HepG2 (cell line): ENCODE measurements around the gene ANTKMT. TPM values are rescaled to one million over a fixed set of nuclear protein-coding genes. Genes with fewer than 3 reads are reported as not detected.

Source experiments
- ATRX ChIP-seq: sonication (generic); formaldehyde crosslinking; IDR thresholded peaks from 2 replicates; pipeline ENCODE4 v1.4.0; 2020; ENCODE audit warnings: missing genetic modification reagents, borderline replicate concordance
- CC2D1A ChIP-seq: sonication (generic); formaldehyde crosslinking; IDR thresholded peaks from 2 replicates; pipeline ENCODE4 v1.8.1; 2023; ENCODE audit warnings: mild to moderate bottlenecking, missing genetic modification reagents
- EED ChIP-seq: sonication (generic); formaldehyde crosslinking; IDR thresholded peaks from 2 replicates; pipeline ENCODE4 v1.5.0; 2020; ENCODE audit warnings: mild to moderate bottlenecking, missing genetic modification reagents
- FOXO1 ChIP-seq: sonication (generic); formaldehyde crosslinking; IDR thresholded peaks from 2 replicates; pipeline ENCODE4 v1.4.0; 2020; ENCODE audit warnings: missing genetic modification reagents
- GPBP1L1 ChIP-seq: sonication (generic); formaldehyde crosslinking; IDR thresholded peaks from 2 replicates; pipeline ENCODE4 v1.5.0; 2020; ENCODE audit warnings: mild to moderate bottlenecking, missing genetic modification reagents
- HDAC6 ChIP-seq: fragments of 200-600 bp; sonication (generic); IDR thresholded peaks from 2 replicates; pipeline ENCODE4 v1.7.0; 2017; ENCODE audit warnings: mild to moderate bottlenecking, antibody characterized with exemption, low read length, low read depth
- HNF4A ChIP-seq: sonication (generic); formaldehyde crosslinking; IDR thresholded peaks from 2 replicates; pipeline ENCODE4 v1.4.0; 2020; ENCODE audit warnings: missing genetic modification reagents
- KLF9 ChIP-seq: IDR thresholded peaks from 2 replicates; pipeline ENCODE4 v1.6.1; 2016; ENCODE audit warnings: low read depth
- MATR3 ChIP-seq: sonication (generic); formaldehyde crosslinking; IDR thresholded peaks from 2 replicates; pipeline ENCODE4 v1.4.0; 2020; ENCODE audit warnings: missing genetic modification reagents
- NPAS2 ChIP-seq: sonication (generic); formaldehyde crosslinking; IDR thresholded peaks from 2 replicates; pipeline ENCODE4 v1.8.0; 2022; ENCODE audit warnings: mild to moderate bottlenecking, missing genetic modification reagents, borderline replicate concordance
- NR2F2 ChIP-seq: IDR thresholded peaks from 2 replicates; pipeline ENCODE4 v1.6.1; 2012; ENCODE audit warnings: low read depth, inconsistent platforms, borderline replicate concordance
- NRL ChIP-seq: sonication (generic); formaldehyde crosslinking; IDR thresholded peaks from 2 replicates; pipeline ENCODE4 v1.5.0; 2020; ENCODE audit warnings: missing genetic modification reagents, mild to moderate bottlenecking, moderate library complexity, borderline replicate concordance
- PLSCR1 ChIP-seq: sonication (generic); formaldehyde crosslinking; IDR thresholded peaks from 2 replicates; pipeline ENCODE4 v1.5.0; 2020; ENCODE audit warnings: missing genetic modification reagents, mild to moderate bottlenecking, borderline replicate concordance
- RCOR2 ChIP-seq: IDR thresholded peaks from 2 replicates; pipeline ENCODE4 v1.6.1; 2016; ENCODE audit warnings: missing biosample characterization, missing genetic modification reagents
- RORA ChIP-seq: sonication (generic); formaldehyde crosslinking; IDR thresholded peaks from 2 replicates; pipeline ENCODE4 v1.5.0; 2020; ENCODE audit warnings: mild to moderate bottlenecking, missing genetic modification reagents, moderate library complexity
- SKIL ChIP-seq: sonication (generic); formaldehyde crosslinking; IDR thresholded peaks from 2 replicates; pipeline ENCODE4 v1.8.0; 2022; ENCODE audit warnings: missing genetic modification reagents, mild to moderate bottlenecking, moderate library complexity, borderline replicate concordance
- SP5 ChIP-seq: IDR thresholded peaks from 2 replicates; pipeline ENCODE4 v1.6.1; 2016; ENCODE audit warnings: low read depth, borderline replicate concordance
- ZNF10 ChIP-seq: sonication (generic); formaldehyde crosslinking; IDR thresholded peaks from 2 replicates; pipeline ENCODE4 v1.4.0; 2020; ENCODE audit warnings: mild to moderate bottlenecking, low read depth, missing genetic modification reagents, borderline replicate concordance
- ZNF160 ChIP-seq: sonication (generic); formaldehyde crosslinking; IDR thresholded peaks from 2 replicates; pipeline ENCODE4 v1.8.0; 2022; ENCODE audit warnings: mild to moderate bottlenecking, inconsistent platforms, missing genetic modification reagents
- ZNF280B ChIP-seq: sonication (generic); formaldehyde crosslinking; IDR thresholded peaks from 2 replicates; pipeline ENCODE4 v1.5.0; 2020; ENCODE audit warnings: missing genetic modification reagents, mild to moderate bottlenecking, borderline replicate concordance
- ZNF414 ChIP-seq: sonication (generic); formaldehyde crosslinking; IDR thresholded peaks from 2 replicates; pipeline ENCODE4 v1.5.0; 2020; ENCODE audit warnings: missing genetic modification reagents
- ZNF510 ChIP-seq: sonication (generic); formaldehyde crosslinking; IDR thresholded peaks from 2 replicates; pipeline ENCODE4 v1.4.0; 2020; ENCODE audit warnings: low read depth, mild to moderate bottlenecking, missing genetic modification reagents
- ZNF562 ChIP-seq: sonication (generic); formaldehyde crosslinking; IDR thresholded peaks from 2 replicates; pipeline ENCODE4 v1.8.0; 2022; ENCODE audit warnings: missing genetic modification reagents, borderline replicate concordance
- ZSCAN20 ChIP-seq: sonication (generic); formaldehyde crosslinking; IDR thresholded peaks from 2 replicates; pipeline ENCODE4 v1.4.0; 2020; ENCODE audit warnings: missing genetic modification reagents, mild to moderate bottlenecking, borderline replicate concordance
- polyA plus RNA-seq, 8 experiments: library from polyadenylated mRNA; depleted of rRNA in 3 of 8; stranded (reverse) in 7 of 8; unstranded in 1 of 8; fragments of >200 nt; fragmentation: Illumina TruSeq in 4 of 8; extraction: Trizol in 4 of 8; gene quantifications; 2 replicates each; pipeline versions ENCODE4 v1.2.1 to v1.2.3, GENCODE V29; 2011 to 2016; ENCODE audit warnings: low read depth in 4 of 8, missing spikeins in 1 of 8, mixed read lengths in 1 of 8; ENCODE audit not compliant: insufficient read depth in 1 of 8
- total RNA-seq, 5 experiments: library from RNA; depleted of rRNA; stranded (reverse); fragments of >200 nt; fragmentation: Illumina TruSeq; extraction: Trizol; gene quantifications; 2 replicates each; pipeline ENCODE4 v1.2.3, GENCODE V29; 2016; ENCODE audit warnings: low read depth in 1 of 5

The ANTKMT gene
- total and polyA plus RNA-seq, 2 of the 13 experiments (the other 11 are each of a cell fraction or from before 2014, with no cell fraction given) = 7.5 to 47.8 TPM

- TF ChIP-seq HDAC6 (no peak), HNF4A (CRISPR knock-in tag) (no peak), PLSCR1 (CRISPR knock-in tag) (no peak), NR2F2 (no peak), SKIL (CRISPR knock-in tag) (peak; percentile 63), NPAS2 (CRISPR knock-in tag) (no peak), GPBP1L1 (CRISPR knock-in tag) (no peak), RORA (no peak), ZNF10 (CRISPR knock-in tag) (no peak), EED (peak; percentile 88; the same call in 1 of the 2 replicates), RCOR2 (no peak), ZNF280B (CRISPR knock-in tag) (no peak), ATRX (CRISPR knock-in tag) (no peak), ZSCAN20 (CRISPR knock-in tag) (no peak), ZNF414 (CRISPR knock-in tag) (peak; percentile 75; the same call in 1 of the 2 replicates), ZNF160 (CRISPR knock-in tag) (no peak), ZNF562 (CRISPR knock-in tag) (no peak), FOXO1 (CRISPR knock-in tag) (peak; percentile 40; the same call in 1 of the 2 replicates), MATR3 (no peak), KLF9 (no peak), ZNF510 (CRISPR knock-in tag) (no peak), NRL (no peak), CC2D1A (CRISPR knock-in tag) (no peak), SP5 (CRISPR knock-in tag) (peak; percentile 19; the same call in 1 of the 2 replicates)
Measured at GRCh38 chr16:695355-696089, 25.4 kb upstream of the ANTKMT start (continued).
